Nephron (organoid): ENCODE measurements around the gene YWHAG.

ENCODE experiments used
- H3K27ac Mint-ChIP-seq, 3 experiments: 2 replicates each; pipeline ENCODE4 v1.8.0; 2020; ENCODE audit warnings: mixed read lengths in 3 of 3, mild to moderate bottlenecking in 2 of 3, moderate library complexity in 1 of 3
- H3K27me3 Mint-ChIP-seq: 2 replicates; pipeline ENCODE4 v1.8.0; 2021; ENCODE audit warnings: low read depth, mild to moderate bottlenecking, moderate library complexity, mixed read lengths
- H3K36me3 Mint-ChIP-seq: 2 replicates; pipeline ENCODE4 v1.8.0; 2020; ENCODE audit warnings: low read depth, mixed read lengths
- H3K4me1 Mint-ChIP-seq: 2 replicates; pipeline ENCODE4 v1.8.0; 2020; ENCODE audit warnings: mixed read lengths
- H3K4me3 Mint-ChIP-seq, 3 experiments: 2 replicates each; pipeline ENCODE4 v1.8.0; 2020; ENCODE audit warnings: mild to moderate bottlenecking in 3 of 3, mixed read lengths in 3 of 3, moderate library complexity in 2 of 3
- H3K9me3 Mint-ChIP-seq: 2 replicates; pipeline ENCODE4 v1.8.0; 2020; ENCODE audit warnings: mixed read lengths
- CTCF ChIP-seq, 3 experiments: fragments of 200-600 bp; sonication (generic); IDR thresholded peaks; one replicate each; pipeline ENCODE4 v1.5.0; 2021; ENCODE audit warnings: antibody characterized with exemption in 3 of 3; ENCODE audit not compliant: unreplicated experiment in 3 of 3

Gene YWHAG

GRCh38 chr7:76349313-76349885, 9.4 kb downstream of the YWHAG start:
- Mint-ChIP-seq H3K27ac (no peak overlapping the region), H3K9me3 (no peaks in the 10 kb centered on the region), H3K27me3 (no peaks in the 10 kb centered on the region), H3K4me1 (peaks cover 45% of the 10 kb centered on the region), H3K4me3 (no peak overlapping the region), H3K36me3 (peaks cover 76% of the 10 kb centered on the region)
- no peak for TF ChIP-seq CTCF (IDR thresholded peaks at IDR 0.05; ENCODE audit: unreplicated experiment in 3 of 3)

- no peak overlapping the region for H3K4me3 Mint-ChIP-seq
- peaks cover 86% of the 10 kb centered on the region for H3K36me3 Mint-ChIP-seq
- H3K27ac Mint-ChIP-seq: peak overlapping the region; percentile 6 to 10 (median 10)
- H3K4me1 Mint-ChIP-seq: peaks cover 49% of the 10 kb centered on the region
- H3K9me3 Mint-ChIP-seq: no peaks in the 10 kb centered on the region
- TF ChIP-seq CTCF (IDR thresholded peaks at IDR 0.05; ENCODE audit: unreplicated experiment in 3 of 3): no peak
- H3K27me3 Mint-ChIP-seq: no peaks in the 10 kb centered on the region
Measured at GRCh38 chr7:76347710-76348109, 11.1 kb downstream of the YWHAG start.

DNA sequence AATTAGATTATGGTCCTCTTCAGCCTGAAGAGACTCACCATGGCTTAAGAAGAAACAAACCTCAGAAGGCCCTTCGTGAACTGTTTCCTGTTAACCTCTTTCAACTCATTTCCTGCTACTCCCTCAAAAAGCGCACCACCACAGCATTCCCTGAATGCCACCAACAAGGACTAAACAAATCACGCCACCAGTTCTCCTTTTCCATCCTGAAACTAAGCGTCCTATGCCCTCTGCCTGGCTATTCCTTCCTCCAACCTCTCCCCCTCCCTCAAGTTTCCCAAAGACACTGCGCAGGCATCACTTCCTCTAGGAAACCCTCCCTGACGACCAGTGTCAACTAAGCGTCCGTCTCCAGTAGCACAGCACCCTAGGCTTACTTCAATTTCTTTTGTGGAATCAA, 12.0 kb downstream of the YWHAG start:
- no peak for TF ChIP-seq CTCF (IDR thresholded peaks at IDR 0.05; ENCODE audit: unreplicated experiment in 3 of 3)
- H3K4me1 Mint-ChIP-seq: peaks cover 41% of the 10 kb centered on the region
- H3K27me3 Mint-ChIP-seq: no peaks in the 10 kb centered on the region
- H3K36me3 Mint-ChIP-seq: peaks cover 85% of the 10 kb centered on the region
- H3K4me3 Mint-ChIP-seq: no peak overlapping the region
- no peaks in the 10 kb centered on the region for H3K9me3 Mint-ChIP-seq
- H3K27ac Mint-ChIP-seq: peak overlapping the region; percentile 46 to 56 (median 53)

GRCh38 chr7:76346097-76346496, 12.7 kb downstream of the YWHAG start:
- Mint-ChIP-seq H3K9me3 (no peaks in the 10 kb centered on the region), H3K27me3 (no peaks in the 10 kb centered on the region), H3K4me1 (peaks cover 35% of the 10 kb centered on the region), H3K27ac (peak overlapping the region; percentile 3 to 56 (median 46)), H3K4me3 (peak overlapping the region in 1 of 3 experiments; percentile 50), H3K36me3 (peaks cover 82% of the 10 kb centered on the region)
- TF ChIP-seq CTCF (IDR thresholded peaks at IDR 0.05; ENCODE audit: unreplicated experiment in 3 of 3): no peak

DNA sequence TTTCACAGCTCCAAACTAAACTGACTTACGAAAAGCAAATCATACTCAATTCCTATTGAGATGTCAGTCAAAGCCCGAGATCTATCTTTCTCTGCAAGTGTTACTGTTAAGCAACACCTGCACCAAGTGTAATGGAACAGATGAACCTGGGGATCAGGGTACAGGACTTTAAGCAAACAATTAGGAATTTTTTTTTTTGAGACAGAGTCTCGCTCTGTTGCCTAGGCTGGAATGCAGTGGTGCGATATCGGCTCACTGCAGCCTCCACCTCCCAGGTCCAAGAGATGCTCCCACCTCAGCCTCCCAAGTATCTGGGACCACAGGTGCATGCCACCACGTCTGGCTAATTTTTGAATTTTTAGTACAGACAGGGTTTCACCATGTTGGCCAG, 14.9 kb downstream of the YWHAG start:
- Mint-ChIP-seq H3K27ac (no peak overlapping the region), H3K36me3 (peaks cover 75% of the 10 kb centered on the region), H3K4me3 (no peak overlapping the region), H3K4me1 (peaks cover 41% of the 10 kb centered on the region), H3K9me3 (no peaks in the 10 kb centered on the region), H3K27me3 (no peaks in the 10 kb centered on the region)
- TF ChIP-seq CTCF (IDR thresholded peaks at IDR 0.05; ENCODE audit: unreplicated experiment in 3 of 3): no peak

GRCh38 chr7:76343294-76343930, 15.4 kb downstream of the YWHAG start:
- H3K4me1 Mint-ChIP-seq: peaks cover 41% of the 10 kb centered on the region

More at GRCh38 chr7:76343294-76343930, 15.4 kb downstream of the YWHAG start:
- Mint-ChIP-seq H3K27ac (no peak overlapping the region), H3K36me3 (peaks cover 78% of the 10 kb centered on the region), H3K4me3 (no peak overlapping the region), H3K9me3 (no peaks in the 10 kb centered on the region), H3K27me3 (no peaks in the 10 kb centered on the region)
- TF ChIP-seq CTCF (IDR thresholded peaks at IDR 0.05; ENCODE audit: unreplicated experiment in 3 of 3): no peak
